OCI-LY3 (cell line): ENCODE data around the gene LILRB5.

Experiments used
- H2AFZ ChIP-seq: fragments of 200-600, 300-600 bp; shearing (Covaris generic); 2 replicates; pipeline ENCODE4 v1.6.0; 2014; ENCODE audit warnings: antibody characterized with exemption, low read depth, low read length
- H3K27ac ChIP-seq: fragments of 200-600, 300-600 bp; sonication (generic); 2 replicates; pipeline ENCODE4 v1.5.1; 2014; ENCODE audit warnings: mild to moderate bottlenecking, low read length, moderate library complexity, mixed read lengths
- H3K27me3 ChIP-seq: fragments of 200-600, 300-600 bp; sonication (generic); 2 replicates; pipeline ENCODE4 v1.6.1; 2014; ENCODE audit warnings: low read depth, low read length, mixed read lengths
- H3K36me3 ChIP-seq: fragments of 200-600, 300-600 bp; sonication (generic); replicated peaks from 2 replicates; pipeline ENCODE3; 2014; ENCODE audit warnings: low read depth, low read length, mixed read lengths
- H3K4me1 ChIP-seq: fragments of 300-600, 200-600 bp; sonication (generic); 2 replicates; pipeline ENCODE4 v1.6.1; 2014; ENCODE audit warnings: low read length, mixed read lengths
- H3K4me2 ChIP-seq: fragments of 200-600, 300-600 bp; sonication (generic); 2 replicates; pipeline ENCODE4 v1.6.1; 2014; ENCODE audit warnings: low read length, mixed read lengths
- H3K4me3 ChIP-seq: fragments of 300-600, 200-600 bp; sonication (generic); 2 replicates; pipeline ENCODE4 v1.5.1; 2014; ENCODE audit warnings: antibody characterized with exemption, mild to moderate bottlenecking, low read length, moderate library complexity
- H3K79me2 ChIP-seq: fragments of 300-600, 200-600 bp; shearing (Covaris generic); 2 replicates; pipeline ENCODE4 v1.6.1; 2014; ENCODE audit warnings: mild to moderate bottlenecking, low read length, mixed read lengths
- H3K9ac ChIP-seq: fragments of 300-600, 200-600 bp; shearing (Covaris generic); 2 replicates; pipeline ENCODE4 v1.6.0; 2014; ENCODE audit warnings: mild to moderate bottlenecking, low read length, moderate library complexity
- H3K9me3 ChIP-seq: fragments of 200-600, 300-600 bp; shearing (Covaris generic); 2 replicates; pipeline ENCODE4 v1.6.1; 2014; ENCODE audit warnings: low read length, mixed read lengths; ENCODE audit not compliant: insufficient read depth
- H4K20me1 ChIP-seq: fragments of 200-600, 300-600 bp; sonication (generic); 2 replicates; pipeline ENCODE4 v1.6.1; 2016; ENCODE audit warnings: low read length, mixed read lengths; ENCODE audit not compliant: insufficient read depth
- CTCF ChIP-seq: fragments of 200-600, 300-600 bp; sonication (generic); IDR thresholded peaks from 2 replicates; pipeline ENCODE4 v1.5.1; 2014; ENCODE audit warnings: antibody characterized with exemption, low read length, low read depth
- EZH2phosphoT487 ChIP-seq: fragments of 200-600 bp; shearing (Covaris generic); IDR thresholded peaks from 2 replicates; pipeline ENCODE4 v1.6.1; 2018; ENCODE audit warnings: antibody characterized with exemption, mixed run types, low read depth

The LILRB5 gene

DNA sequence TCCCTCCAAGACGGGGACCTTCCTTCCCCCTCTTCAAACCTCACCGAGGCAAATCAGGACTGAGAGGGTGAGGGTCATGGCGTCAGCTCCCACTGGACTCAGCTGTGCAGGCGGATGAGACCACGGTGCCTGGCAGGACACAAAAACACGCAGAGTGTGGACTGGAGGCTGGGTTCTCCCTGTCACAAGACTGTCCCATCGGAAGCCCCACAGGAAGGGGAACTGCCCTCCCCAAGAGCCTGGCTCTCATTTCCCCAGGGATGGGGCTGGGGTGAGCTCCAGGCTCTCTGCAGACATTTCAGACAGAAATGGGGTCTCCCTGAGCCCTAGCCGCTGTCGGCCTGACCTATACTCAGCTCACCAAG, at the start of gene LILRB5:
LILRB5 (minus strand) TSS at position 158 of the 365 bp plus-strand sequence; CDS start at position 78, 80 bp downstream.
- H3K9me3 ChIP-seq = no peaks in the 10 kb centered on the region
- no peaks in the 10 kb centered on the region for H3K36me3 ChIP-seq
- H3K4me2 ChIP-seq = no peak within 1 kb of the TSS
- H3K9ac ChIP-seq = no peak within 1 kb of the TSS
- no peaks in the 10 kb centered on the region for H3K79me2 ChIP-seq
- 0 out of 2 replicates have a peak, but pooled peaks cover 4% of the 10 kb centered on the region for H3K4me1 ChIP-seq
- H3K27ac ChIP-seq = no peak within 1 kb of the TSS
- H4K20me1 ChIP-seq = no peaks in the 10 kb centered on the region
- H3K4me3 ChIP-seq = no peak within 1 kb of the TSS
- peaks cover 59% of the 10 kb centered on the region for H3K27me3 ChIP-seq
- TF ChIP-seq EZH2phosphoT487 = no peak
- no peak for TF ChIP-seq CTCF
- no peak within 1 kb of the TSS for H2AFZ ChIP-seq

DNA sequence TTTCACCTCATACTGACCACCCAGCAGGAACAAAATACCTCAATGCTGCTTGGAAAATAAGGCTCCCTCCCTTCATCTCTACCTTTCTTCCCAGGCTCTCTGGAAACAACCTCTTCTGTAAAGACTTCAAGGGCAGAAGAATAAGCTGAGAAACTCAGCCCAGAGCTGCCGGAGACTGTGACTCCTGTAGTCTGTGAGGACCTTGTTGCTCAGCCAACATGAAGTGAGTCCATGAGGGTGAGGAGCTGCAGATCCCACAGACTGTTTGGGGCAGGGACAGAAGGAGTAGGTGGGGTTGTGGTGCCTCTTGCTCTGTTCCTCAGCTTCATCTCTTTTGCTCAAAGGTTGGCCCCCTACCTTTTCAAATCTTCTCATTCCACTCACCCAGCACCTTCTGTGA, 48.1 kb upstream of the LILRB5 start:
- no peak overlapping the region for H2AFZ ChIP-seq
- H3K27ac ChIP-seq = no peak overlapping the region
- H3K4me1 ChIP-seq = no peaks in the 10 kb centered on the region
- no peaks in the 10 kb centered on the region for H3K79me2 ChIP-seq
- H3K4me2 ChIP-seq = no peak overlapping the region
- TF ChIP-seq CTCF (no peak), EZH2phosphoT487 (no peak)
- H3K36me3 ChIP-seq = no peaks in the 10 kb centered on the region
- no peak overlapping the region for H3K9ac ChIP-seq
- H3K27me3 ChIP-seq = peaks cover 53% of the 10 kb centered on the region
- H3K4me3 ChIP-seq = no peak overlapping the region
- H3K9me3 ChIP-seq = no peaks in the 10 kb centered on the region
- H4K20me1 ChIP-seq = no peaks in the 10 kb centered on the region

GRCh38 chr19:54302257-54302656, 45.2 kb upstream of the LILRB5 start:
- Histone ChIP-seq H3K36me3 (no peaks in the 10 kb centered on the region), H2AFZ (no peak overlapping the region), H3K9ac (no peak overlapping the region), H3K9me3 (no peaks in the 10 kb centered on the region), H4K20me1 (no peaks in the 10 kb centered on the region), H3K27me3 (peaks cover 62% of the 10 kb centered on the region), H3K4me1 (peaks cover 7% of the 10 kb centered on the region), H3K27ac (no peak overlapping the region), H3K79me2 (no peaks in the 10 kb centered on the region), H3K4me3 (no peak overlapping the region), H3K4me2 (no peak overlapping the region)
- TF ChIP-seq EZH2phosphoT487 = no peak
- TF ChIP-seq CTCF = no peak

GRCh38 chr19:54299515-54299914, 42.4 kb upstream of the LILRB5 start:
- no peak for TF ChIP-seq CTCF
- no peak for TF ChIP-seq EZH2phosphoT487
- H3K4me1 ChIP-seq = peaks cover 7% of the 10 kb centered on the region
- H3K4me2 ChIP-seq = no peak overlapping the region
- H3K9ac ChIP-seq = no peak overlapping the region
- H2AFZ ChIP-seq = no peak overlapping the region
- H3K9me3 ChIP-seq = no peaks in the 10 kb centered on the region
- no peak overlapping the region for H3K4me3 ChIP-seq
- H3K36me3 ChIP-seq = no peaks in the 10 kb centered on the region
- no peaks in the 10 kb centered on the region for H3K79me2 ChIP-seq
- H3K27ac ChIP-seq = no peak overlapping the region
- no peaks in the 10 kb centered on the region for H4K20me1 ChIP-seq
- H3K27me3 ChIP-seq = peaks cover 50% of the 10 kb centered on the region
